Stimulated activated CD4-positive, alpha-beta T cell treated with anti-CD3 and anti-CD28 coated beads, TNF-alpha, amount 100 ng/mL, for 1 hour (primary cell): ENCODE results near the gene SYNJ1.

Experiments
- DNase-seq, 3 donors: peaks; one replicate each; pipeline ENCODE4 v3.0.0-alpha.2; 2020; ENCODE audit warnings: low read depth in 3 of 3, low spot score in 1 of 3

The SYNJ1 gene

DNA sequence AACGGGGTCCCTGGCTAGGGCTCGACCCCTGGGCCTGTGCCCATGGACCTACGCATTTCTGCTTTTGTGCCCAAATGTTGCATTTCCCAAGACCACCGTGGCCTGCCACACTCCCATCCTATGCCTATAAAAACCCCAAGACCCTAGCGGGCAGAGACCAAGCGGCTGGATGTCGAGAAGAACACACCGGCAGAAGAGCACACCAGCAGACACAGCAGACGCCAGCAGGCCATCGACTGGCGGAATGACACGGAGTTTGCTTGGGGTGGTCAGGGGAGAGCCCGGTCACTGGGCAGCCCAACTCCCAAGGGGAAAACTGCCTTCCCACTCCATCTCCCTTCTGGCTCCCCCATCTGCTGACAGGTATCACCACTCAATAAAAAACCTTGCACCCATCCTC, 146.9 kb downstream of the SYNJ1 start:
- no peak for DNase-seq
